Measurements from ENCODE around the gene NPR2.

NPR2 gene

DNA sequence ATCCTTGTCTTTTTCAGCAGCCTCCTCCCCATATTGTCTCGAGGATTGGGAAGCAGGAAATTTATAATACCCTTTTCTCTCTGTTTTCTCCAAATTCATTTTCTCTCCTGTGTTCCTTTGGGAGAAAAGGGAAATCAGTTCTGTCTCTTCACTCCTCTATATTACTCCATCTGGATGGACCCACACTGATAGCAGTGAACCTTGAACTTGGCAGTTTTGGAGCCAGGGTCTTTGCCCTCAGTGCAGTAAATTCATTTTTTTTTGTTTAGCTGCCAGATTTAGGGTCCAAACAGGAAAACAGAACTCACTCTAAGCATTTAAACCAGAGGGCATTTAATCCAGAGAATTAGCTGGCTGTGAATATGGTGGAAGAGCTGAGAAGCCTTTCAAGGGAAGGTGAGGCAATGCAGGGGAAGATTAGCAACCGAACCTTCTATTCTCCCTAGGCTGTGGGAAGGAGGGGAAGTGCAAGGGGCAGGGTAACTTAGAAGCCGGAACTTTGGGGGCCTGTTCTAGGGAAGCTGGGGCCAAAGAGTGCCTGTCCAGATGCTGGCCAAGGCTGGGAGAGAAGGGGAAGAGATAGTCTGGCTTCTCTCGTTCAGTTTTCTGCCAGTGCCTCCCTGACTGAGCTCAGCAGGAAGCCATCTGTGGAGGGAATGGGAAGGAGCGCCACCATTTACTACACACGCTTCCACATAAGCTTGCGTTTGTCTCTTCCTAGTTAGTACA, 16.3 kb upstream of the NPR2 start:
- DNase-seq (ENCODE audit: low spot score): no peak
- no peak for TF ChIP-seq CTCF (IDR thresholded peaks at IDR 0.05; ENCODE audit: extremely low read depth, missing control alignments)

DNA sequence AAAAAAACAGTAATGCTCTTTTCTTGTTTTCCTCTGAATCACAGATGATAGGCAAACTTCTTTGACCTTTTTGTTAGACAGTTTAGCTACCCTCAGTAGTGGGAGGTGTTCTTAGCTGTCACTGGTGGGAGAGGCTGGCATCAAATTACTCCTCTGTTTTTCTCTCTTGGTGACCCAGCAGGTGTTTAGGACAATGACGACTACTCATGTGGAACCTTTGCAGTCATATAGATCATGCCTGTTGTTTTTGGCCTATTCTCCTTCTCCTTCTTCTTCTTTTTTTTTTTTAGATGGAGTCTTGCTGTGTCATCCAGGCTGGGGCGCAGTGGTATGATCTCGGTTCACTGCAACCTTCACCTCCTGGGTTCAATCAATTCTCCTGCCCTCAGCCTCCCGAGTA, 15.4 kb upstream of the NPR2 start:
- no peak for TF ChIP-seq CTCF (IDR thresholded peaks at IDR 0.05; ENCODE audit: extremely low read depth, missing control alignments)
- DNase-seq (ENCODE audit: low spot score): no peak

DNA sequence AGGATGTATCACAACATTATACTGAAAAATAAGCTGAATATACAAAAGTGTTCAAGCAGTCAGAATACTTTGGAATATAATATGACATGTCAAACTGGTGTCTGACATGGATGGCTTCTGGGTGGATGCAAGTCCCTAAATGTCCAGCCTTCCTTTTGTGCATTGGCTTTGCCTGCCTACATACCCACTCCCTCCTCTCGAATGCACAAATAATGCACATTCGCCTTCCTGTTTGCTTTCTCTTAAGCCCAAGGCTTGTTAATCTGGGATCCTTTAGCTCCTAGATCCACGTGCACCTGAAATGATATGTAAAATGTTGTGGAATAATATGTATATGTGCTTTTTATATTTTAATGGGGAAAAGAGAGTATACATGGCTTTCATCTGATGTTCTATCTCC, 12.9 kb upstream of the NPR2 start:
- no peak for TF ChIP-seq CTCF (IDR thresholded peaks at IDR 0.05; ENCODE audit: extremely low read depth, missing control alignments)
- DNase-seq (ENCODE audit: low spot score): no peak

- no peak for DNase-seq (ENCODE audit: low spot score)
- no peak for TF ChIP-seq CTCF (IDR thresholded peaks at IDR 0.05; ENCODE audit: extremely low read depth, missing control alignments)
Observed at GRCh38 chr9:35781066-35781465, 10.3 kb upstream of the NPR2 start.

- TF ChIP-seq CTCF (IDR thresholded peaks at IDR 0.05; ENCODE audit: extremely low read depth, missing control alignments): no peak
- no peak for DNase-seq (ENCODE audit: low spot score)
Observed at GRCh38 chr9:35783418-35783817, 8.0 kb upstream of the NPR2 start.

GRCh38 chr9:35789541-35789940, 1.9 kb upstream of the NPR2 start:
- DNase-seq (ENCODE audit: low spot score): no peak
- TF ChIP-seq CTCF (IDR thresholded peaks at IDR 0.05; ENCODE audit: extremely low read depth, missing control alignments): no peak

DNA sequence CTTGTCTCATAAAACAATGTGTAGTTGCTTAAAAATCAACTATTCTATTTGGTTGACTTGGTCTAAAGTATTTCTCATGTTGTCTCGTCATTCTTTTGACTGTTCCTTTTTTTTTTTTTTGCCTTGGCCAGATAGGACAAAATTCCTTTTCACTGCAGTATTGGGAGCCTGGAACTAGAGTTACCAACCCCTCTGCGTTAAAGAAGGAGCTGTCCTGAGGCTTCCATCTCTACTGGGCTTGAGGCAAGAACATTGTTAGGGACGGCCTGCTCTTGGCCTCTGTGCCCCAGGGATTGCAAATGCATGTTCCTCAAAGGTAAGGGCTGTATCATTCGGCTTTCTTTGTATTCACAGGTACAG, 1.4 kb upstream of the NPR2 start:
- no peak for DNase-seq (ENCODE audit: low spot score)
- no peak for TF ChIP-seq CTCF (IDR thresholded peaks at IDR 0.05; ENCODE audit: extremely low read depth, missing control alignments)

Data from GM20000 (cell line).